ENCODE data around the gene PLD6. TPM values are rescaled to one million over a fixed set of nuclear protein-coding genes. Genes with fewer than 3 reads are reported as not detected.

The PLD6 gene
- total RNA-seq, 1 experiment from 2014 or later: 15.5 TPM

GRCh38 chr17:17166446-17166845 is 39.7 kb downstream of the PLD6 start:
- Histone ChIP-seq H3K27me3 (replicated peaks; ENCODE audit: insufficient read depth, low read depth, low read length, poor library complexity) (no peaks in the 10 kb centered on the region), H3K4me3 (ENCODE audit: low read depth, low read length, poor library complexity, severe bottlenecking) (no peak overlapping the region), H3K4me1 (ENCODE audit: insufficient read depth, low read length, poor library complexity, severe bottlenecking) (no peaks in the 10 kb centered on the region), H3K27ac (ENCODE audit: low read depth, low read length, poor library complexity, severe bottlenecking) (no peak overlapping the region), H3K36me3 (ENCODE audit: insufficient read depth, low read length, poor library complexity, severe bottlenecking) (peaks cover 63% of the 10 kb centered on the region), H3K9me3 (ENCODE audit: low read depth, low read length, poor library complexity, severe bottlenecking) (no peaks in the 10 kb centered on the region)
- ChIA-PET POLR2A (ENCODE audit: low non-redundant PET) (no interaction called here), CTCF (no interaction called here)
- no peak for DNase-seq (ENCODE audit: low spot score)
- TF ChIP-seq, protein P1, sequence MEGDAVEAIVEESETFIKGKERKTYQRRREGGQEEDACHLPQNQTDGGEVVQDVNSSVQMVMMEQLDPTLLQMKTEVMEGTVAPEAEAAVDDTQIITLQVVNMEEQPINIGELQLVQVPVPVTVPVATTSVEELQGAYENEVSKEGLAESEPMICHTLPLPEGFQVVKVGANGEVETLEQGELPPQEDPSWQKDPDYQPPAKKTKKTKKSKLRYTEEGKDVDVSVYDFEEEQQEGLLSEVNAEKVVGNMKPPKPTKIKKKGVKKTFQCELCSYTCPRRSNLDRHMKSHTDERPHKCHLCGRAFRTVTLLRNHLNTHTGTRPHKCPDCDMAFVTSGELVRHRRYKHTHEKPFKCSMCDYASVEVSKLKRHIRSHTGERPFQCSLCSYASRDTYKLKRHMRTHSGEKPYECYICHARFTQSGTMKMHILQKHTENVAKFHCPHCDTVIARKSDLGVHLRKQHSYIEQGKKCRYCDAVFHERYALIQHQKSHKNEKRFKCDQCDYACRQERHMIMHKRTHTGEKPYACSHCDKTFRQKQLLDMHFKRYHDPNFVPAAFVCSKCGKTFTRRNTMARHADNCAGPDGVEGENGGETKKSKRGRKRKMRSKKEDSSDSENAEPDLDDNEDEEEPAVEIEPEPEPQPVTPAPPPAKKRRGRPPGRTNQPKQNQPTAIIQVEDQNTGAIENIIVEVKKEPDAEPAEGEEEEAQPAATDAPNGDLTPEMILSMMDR (conservative IDR thresholded peaks at IDR 0.05; ENCODE audit: low read depth, low read length): no peak
- TF ChIP-seq EZH2 (IDR thresholded peaks at IDR 0.05; ENCODE audit: borderline replicate concordance, low read depth, low read length, poor library complexity, severe bottlenecking): no peak
- intact Hi-C loops (cut with micrococcal nuclease; ENCODE audit: unreplicated experiment): no loop called here
- no TSS peak for BruUV-seq (replicated peaks)

DNA sequence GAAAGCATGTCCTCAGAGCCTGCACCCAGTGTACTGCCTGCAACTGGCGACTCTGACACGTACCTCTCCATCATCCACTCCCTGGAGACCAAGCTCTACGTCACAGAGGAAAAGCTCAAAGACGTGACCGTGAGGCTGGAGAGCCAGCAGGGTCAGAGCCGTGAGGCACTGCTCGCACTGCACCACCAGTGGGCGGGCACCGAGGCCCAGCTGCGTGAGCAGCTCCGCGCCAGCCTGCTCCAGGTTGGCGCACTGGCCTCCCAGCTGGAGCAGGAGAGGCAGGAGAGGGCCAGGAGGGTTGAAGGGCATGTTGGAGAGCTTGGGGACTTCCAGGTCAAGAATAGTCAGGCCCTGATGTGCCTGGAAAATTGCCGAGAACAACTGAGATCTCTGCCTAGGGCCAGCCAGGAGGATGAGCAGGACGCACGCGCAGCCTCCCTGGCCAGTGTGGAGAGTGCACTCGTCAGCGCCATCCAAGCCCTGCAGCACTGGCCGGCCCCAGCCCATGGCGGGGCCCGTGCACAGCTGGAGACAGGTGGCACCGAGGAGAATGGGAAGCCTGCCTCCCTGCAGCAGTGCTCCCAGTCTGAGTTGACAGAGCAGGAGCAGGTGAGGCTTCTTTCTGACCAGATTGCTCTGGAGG is 40.3 kb downstream of the PLD6 start:
- no peak for DNase-seq (ENCODE audit: low spot score)
- Histone ChIP-seq H3K36me3 (ENCODE audit: insufficient read depth, low read length, poor library complexity, severe bottlenecking) (peaks cover 64% of the 10 kb centered on the region), H3K9me3 (ENCODE audit: low read depth, low read length, poor library complexity, severe bottlenecking) (no peaks in the 10 kb centered on the region), H3K27ac (ENCODE audit: low read depth, low read length, poor library complexity, severe bottlenecking) (no peak overlapping the region), H3K4me1 (ENCODE audit: insufficient read depth, low read length, poor library complexity, severe bottlenecking) (no peaks in the 10 kb centered on the region), H3K27me3 (replicated peaks; ENCODE audit: insufficient read depth, low read depth, low read length, poor library complexity) (no peaks in the 10 kb centered on the region), H3K4me3 (ENCODE audit: low read depth, low read length, poor library complexity, severe bottlenecking) (no peak overlapping the region)
- TF ChIP-seq, protein P1 (conservative IDR thresholded peaks at IDR 0.05; ENCODE audit: low read depth, low read length): no peak
- no peak for TF ChIP-seq EZH2 (IDR thresholded peaks at IDR 0.05; ENCODE audit: borderline replicate concordance, low read depth, low read length, poor library complexity, severe bottlenecking)
- intact Hi-C loops (cut with micrococcal nuclease; ENCODE audit: unreplicated experiment): no loop called here
- no TSS peak for BruUV-seq (replicated peaks)
- CTCF ChIA-PET: no interaction called here
- POLR2A ChIA-PET (ENCODE audit: low non-redundant PET): no interaction called here

GRCh38 chr17:17164676-17165075 is 41.5 kb downstream of the PLD6 start:
- Histone ChIP-seq H3K27me3 (replicated peaks; ENCODE audit: insufficient read depth, low read depth, low read length, poor library complexity) (no peaks in the 10 kb centered on the region), H3K36me3 (ENCODE audit: insufficient read depth, low read length, poor library complexity, severe bottlenecking) (peaks cover 69% of the 10 kb centered on the region), H3K4me3 (ENCODE audit: low read depth, low read length, poor library complexity, severe bottlenecking) (no peak overlapping the region), H3K27ac (ENCODE audit: low read depth, low read length, poor library complexity, severe bottlenecking) (no peak overlapping the region), H3K9me3 (ENCODE audit: low read depth, low read length, poor library complexity, severe bottlenecking) (no peaks in the 10 kb centered on the region), H3K4me1 (ENCODE audit: insufficient read depth, low read length, poor library complexity, severe bottlenecking) (no peaks in the 10 kb centered on the region)
- no peak for TF ChIP-seq EZH2 (IDR thresholded peaks at IDR 0.05; ENCODE audit: borderline replicate concordance, low read depth, low read length, poor library complexity, severe bottlenecking)
- TF ChIP-seq, protein P1 (conservative IDR thresholded peaks at IDR 0.05; ENCODE audit: low read depth, low read length): no peak
- ChIA-PET POLR2A (ENCODE audit: low non-redundant PET) (no interaction called here), CTCF (no interaction called here)
- intact Hi-C loops (cut with micrococcal nuclease; ENCODE audit: unreplicated experiment): no loop called here
- no peak for DNase-seq (ENCODE audit: low spot score)
- BruUV-seq (replicated peaks): no TSS peak
